HCT116 (cell line): ENCODE results near the gene CIBAR2. TPM values are rescaled to one million over a fixed set of nuclear protein-coding genes. Genes with fewer than 3 reads are reported as not detected.

Source experiments
- ATAC-seq: fragments of 200-7000 bp; cut with Tn5 transposase; 2 replicates; pipeline ENCODE4 v1.9.1; 2020; ENCODE audit warnings: mild to moderate bottlenecking, moderate library complexity
- BruUV-seq: library from RNA; stranded (reverse); fragments of 400-500 nt; replicated peaks from 2 replicates; lab custom pipeline; 2021; lab: Mats Ljungman, UMichigan
- CTCF ChIA-PET: fragments of 300-600 bp; sonication (Branson Sonifier 250); formaldehyde crosslinking; loops from one replicate; lab custom pipeline; 2021; ENCODE audit warnings: antibody characterized with exemption; lab: Charles Lee
- POLR2A ChIA-PET: fragments of 300-600, 350-600 bp; sonication (Branson Sonifier 250); formaldehyde crosslinking; loops from one replicate; lab custom pipeline; 2021; ENCODE audit warnings: antibody characterized with exemption; lab: Charles Lee
- RAD21 ChIA-PET, 2 experiments: fragments of 300-600 bp; sonication (Branson Sonifier 250); formaldehyde crosslinking; loops; one replicate each; lab custom pipeline; 2023; ENCODE audit warnings: low total read pairs in 2 of 2; ENCODE audit not compliant: uncharacterized antibody in 2 of 2, unreplicated experiment in 2 of 2, low non-redundant PET in 1 of 2; lab: Charles Lee
- DNase-seq: peaks from one replicate; pipeline ENCODE4 v3.0.0-alpha.2; 2010; ENCODE audit warnings: low read depth, low spot score
- H2AFZ ChIP-seq: fragments of 200-600 bp; shearing (Covaris generic), sonication (generic); 2 replicates; pipeline ENCODE4 v1.6.1; 2017; ENCODE audit warnings: low read depth, mixed run types, mixed read lengths, antibody characterized with exemption, low read length; ENCODE audit not compliant: poor library complexity, severe bottlenecking
- H3K27ac ChIP-seq: 2 replicates; pipeline ENCODE4 v1.5.1; 2012; ENCODE audit warnings: low read depth, low read length
- H3K27me3 ChIP-seq: fragments of 200-600 bp; sonication (generic); 2 replicates; pipeline ENCODE4 v1.6.1; 2016; ENCODE audit warnings: mixed run types, low read length, mixed read lengths; ENCODE audit not compliant: insufficient read depth
- H3K36me3 ChIP-seq, 2 experiments: fragments of 200-500 bp in 1 of 2; fragments of 200-600 bp in 1 of 2; sonication (Bioruptor generic) in 1 of 2; sonication (generic) in 1 of 2; 2 replicates each; pipeline versions ENCODE4 v1.5.1 to v1.6.1; 2014 to 2016; ENCODE audit warnings: low read length in 2 of 2, inconsistent platforms in 1 of 2, mixed read lengths in 1 of 2, mixed run types in 1 of 2; ENCODE audit not compliant: insufficient read depth in 2 of 2, control insufficient read depth in 1 of 2
- H3K4me1 ChIP-seq, 2 experiments: fragments of 200-600 bp in 1 of 2; sonication (generic) in 1 of 2; 2 replicates each; pipeline versions ENCODE4 v1.5.1 to v1.6.1; 2012 to 2017; ENCODE audit warnings: low read length in 2 of 2, inconsistent platforms in 1 of 2, mild to moderate bottlenecking in 1 of 2, mixed read lengths in 1 of 2, mixed run types in 1 of 2, moderate library complexity in 1 of 2; ENCODE audit not compliant: insufficient read depth in 2 of 2, control insufficient read depth in 1 of 2
- H3K4me2 ChIP-seq: fragments of 200-600 bp; sonication (generic); 2 replicates; pipeline ENCODE4 v1.6.1; 2017; ENCODE audit warnings: mixed run types, low read length, mixed read lengths
- H3K4me3 ChIP-seq, 2 experiments: fragments of 200-600 bp in 1 of 2; sonication (generic) in 1 of 2; replicated peaks in 1 of 2; 2 replicates each; pipeline ENCODE4 v1.5.1; 2011 to 2016; ENCODE audit warnings: low read length in 2 of 2, control low read depth in 1 of 2, low read depth in 1 of 2, mild to moderate bottlenecking in 1 of 2, mixed read lengths in 1 of 2, mixed run types in 1 of 2
- H3K79me2 ChIP-seq: fragments of 200-600 bp; sonication (generic); 2 replicates; pipeline ENCODE4 v1.6.1; 2017; ENCODE audit warnings: mild to moderate bottlenecking, mixed run types, low read length, moderate library complexity, mixed read lengths; ENCODE audit not compliant: insufficient read depth
- H3K9ac ChIP-seq: fragments of 200-600 bp; sonication (generic); 2 replicates; pipeline ENCODE4 v1.6.1; 2016; ENCODE audit warnings: low read length, mixed read lengths
- H3K9me2 ChIP-seq: fragments of 200-600 bp; sonication (generic), shearing (Covaris generic); 2 replicates; pipeline ENCODE4 v1.6.1; 2017; ENCODE audit warnings: mixed run types, mild to moderate bottlenecking, moderate library complexity; ENCODE audit not compliant: insufficient read depth
- H3K9me3 ChIP-seq, 2 experiments: fragments of 200-500 bp in 1 of 2; fragments of 200-600 bp in 1 of 2; sonication (Bioruptor generic) in 1 of 2; sonication (generic) in 1 of 2; 2 replicates each; pipeline ENCODE4 v1.6.1; 2014 to 2017; ENCODE audit warnings: low read length in 2 of 2, mixed read lengths in 2 of 2, inconsistent platforms in 1 of 2, low read depth in 1 of 2, mild to moderate bottlenecking in 1 of 2, mixed run types in 1 of 2, moderate library complexity in 1 of 2; ENCODE audit not compliant: control insufficient read depth in 1 of 2, insufficient read depth in 1 of 2
- H4K20me1 ChIP-seq: fragments of 200-600 bp; sonication (generic), shearing (Covaris generic); 2 replicates; pipeline ENCODE4 v1.6.1; 2017; ENCODE audit warnings: mixed run types, mild to moderate bottlenecking, moderate library complexity; ENCODE audit not compliant: insufficient read depth
- EZH2 ChIP-seq: fragments of 200-600 bp; sonication (generic); IDR thresholded peaks from 2 replicates; pipeline ENCODE4 v1.6.1; 2017; ENCODE audit warnings: antibody characterized with exemption, mixed run types
- intact Hi-C: fragments of 100-400 bp; cut with micrococcal nuclease; formaldehyde crosslinking; loops from 2 replicates; pipeline ENCODE4 v1.10.0; 2022
- total RNA-seq: library from RNA; stranded (reverse); gene quantifications from one replicate; pipeline ENCODE4 v1.2.1, GENCODE V29; 2021; ENCODE audit not compliant: unreplicated experiment

Gene CIBAR2
- total RNA-seq, 1 experiment from 2014 or later = 0.27 TPM

- CTCF ChIA-PET = interaction anchor here (0.9 kb wide), 1 partner anchor 8 kb away, joined by 4 read pairs; no protein-coding TSS in a partner anchor
- no peaks in the 10 kb centered on the region for H3K9me3 ChIP-seq
- H3K4me1 ChIP-seq = no peaks in the 10 kb centered on the region
- DNase-seq (no peak), ATAC-seq (no peak)
- no peaks in the 10 kb centered on the region for H3K36me3 ChIP-seq
- BruUV-seq = no TSS peak
- no peaks in the 10 kb centered on the region for H3K27me3 ChIP-seq
- no peak overlapping the region for H3K27ac ChIP-seq
- no peak overlapping the region for H3K4me3 ChIP-seq
- H4K20me1 ChIP-seq = no peaks in the 10 kb centered on the region
- H3K79me2 ChIP-seq = no peaks in the 10 kb centered on the region
- H3K9me2 ChIP-seq = no peaks in the 10 kb centered on the region
- TF ChIP-seq EZH2 = no peak
- TF ChIP-seq, all 23 proteins: peak for 0
- H3K4me2 ChIP-seq = no peak overlapping the region
- ChIA-PET RAD21 (no interaction called here), POLR2A (no interaction called here)
- intact Hi-C loops = no loop called here
- H3K9ac ChIP-seq = no peak overlapping the region
- H2AFZ ChIP-seq = no peak overlapping the region
These were observed 63.2 kb downstream of the CIBAR2 start for GRCh38 chr16:85048921-85049562.

Other genes with a start within 250 kb of the CIBAR2 start
- gene ZDHHC7, start 100.9 kb downstream of the CIBAR2 start, total RNA-seq = 39.9 TPM
- 6.6 TPM for gene KIAA0513, start 84.7 kb downstream of the CIBAR2 start, total RNA-seq